Adrenal gland (tissue), 5 donors: Measurements from ENCODE around the gene NUP210.

Experiments used
- CTCF ChIP-seq, 6 experiments: fragments of 450-650 bp in 4 of 6; fragments of 200-600 bp in 2 of 6; sonication (generic) in 1 of 6; IDR thresholded peaks; 1 replicate in 5 of 6; 2 replicates in 1 of 6; pipeline versions ENCODE4 v1.5.1 to v1.8.0; 2016 to 2021; ENCODE audit warnings: antibody characterized with exemption in 6 of 6, mild to moderate bottlenecking in 2 of 6, moderate library complexity in 1 of 6
- POLR2A ChIP-seq, 2 donors: fragments of 450-650 bp; IDR thresholded peaks; one replicate each; pipeline ENCODE4 v1.6.1; 2017; ENCODE audit warnings: antibody characterized with exemption in 2 of 2, mild to moderate bottlenecking in 2 of 2, moderate library complexity in 1 of 2
- donor health status: DM: no; HTN: no; CAD: no.

- TF ChIP-seq POLR2A (IDR thresholded peaks at IDR 0.05) (no peak), CTCF (IDR thresholded peaks at IDR 0.05) (no peak)
Measured at GRCh38 chr3:13403213-13403819, 16.8 kb downstream of the NUP210 start.
